HFFc6 (cell line): ENCODE measurements around the gene RTN4. TPM values are rescaled to one million over a fixed set of nuclear protein-coding genes. Genes with fewer than 3 reads are reported as not detected.

Experiments used
- DNase-seq: peaks from one replicate; pipeline ENCODE4 v3.0.0-alpha.2; 2018
- H3K27ac Mint-ChIP-seq: 2 replicates; pipeline ENCODE4 v1.8.0; 2020; ENCODE audit warnings: mild to moderate bottlenecking, mixed read lengths
- H3K27me3 Mint-ChIP-seq: 2 replicates; pipeline ENCODE4 v1.8.0; 2021; ENCODE audit warnings: mild to moderate bottlenecking, moderate library complexity, mixed read lengths; ENCODE audit not compliant: insufficient read depth
- H3K36me3 Mint-ChIP-seq: 2 replicates; pipeline ENCODE4 v1.8.0; 2021; ENCODE audit warnings: low read depth, mixed read lengths
- H3K4me1 Mint-ChIP-seq: 2 replicates; pipeline ENCODE4 v1.8.0; 2020; ENCODE audit warnings: low read depth, mixed read lengths
- H3K4me3 Mint-ChIP-seq: 2 replicates; pipeline ENCODE4 v1.8.0; 2020; ENCODE audit warnings: mild to moderate bottlenecking, moderate library complexity, mixed read lengths
- H3K9me3 Mint-ChIP-seq: 2 replicates; pipeline ENCODE4 v1.8.0; 2020; ENCODE audit warnings: mild to moderate bottlenecking, mixed read lengths
- total RNA-seq, 6 experiments: library from RNA; stranded (reverse); fragmentation: NEBNext Ultra II Directional; extraction: Animal tissue kit (Norgen Biotek cat#: 25700); gene quantifications; 2 replicates in 1 of 6; 3 replicates in 5 of 6; pipeline ENCODE4 v1.2.3, GENCODE V29; 2021
- TF ChIP-seq, protein P1 (sequence below): fragments of 200-600 bp; sonication (generic); IDR thresholded peaks from 2 replicates; pipeline ENCODE4 v1.5.0; 2021; ENCODE audit warnings: antibody characterized with exemption, mild to moderate bottlenecking

Gene RTN4
- total RNA-seq, 6 experiments from 2014 or later, result 820 to 1,001 (median 831) TPM

DNA sequence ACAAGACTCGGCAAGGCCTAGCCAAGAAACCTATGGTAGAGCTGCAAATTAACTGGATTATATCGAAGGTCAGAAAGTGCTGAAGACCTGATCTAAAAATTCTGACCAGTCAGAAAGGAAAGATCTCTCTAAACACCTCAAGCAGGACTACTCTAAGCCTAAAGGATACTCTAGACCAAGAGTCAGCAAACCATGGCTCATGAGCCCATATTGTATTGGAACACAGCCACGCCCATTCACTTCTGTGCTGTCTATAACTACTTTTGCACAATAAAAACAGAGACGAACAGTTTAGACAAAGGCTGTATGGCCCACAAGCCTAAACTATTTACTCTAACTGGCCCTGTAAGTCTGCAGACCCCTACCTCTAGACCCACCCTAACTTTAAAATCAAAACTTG, 18.7 kb downstream of the RTN4 start:
- H3K27me3 Mint-ChIP-seq, result no peaks in the 10 kb centered on the region
- H3K27ac Mint-ChIP-seq, result peak overlapping the region; percentile 17; the same call in 1 of the 2 replicates
- peaks cover 25% of the 10 kb centered on the region for H3K36me3 Mint-ChIP-seq
- H3K4me1 Mint-ChIP-seq, result peaks cover 56% of the 10 kb centered on the region
- no peak overlapping the region for H3K4me3 Mint-ChIP-seq
- H3K9me3 Mint-ChIP-seq, result no peaks in the 10 kb centered on the region
- no peak for DNase-seq
- TF ChIP-seq, protein P1, sequence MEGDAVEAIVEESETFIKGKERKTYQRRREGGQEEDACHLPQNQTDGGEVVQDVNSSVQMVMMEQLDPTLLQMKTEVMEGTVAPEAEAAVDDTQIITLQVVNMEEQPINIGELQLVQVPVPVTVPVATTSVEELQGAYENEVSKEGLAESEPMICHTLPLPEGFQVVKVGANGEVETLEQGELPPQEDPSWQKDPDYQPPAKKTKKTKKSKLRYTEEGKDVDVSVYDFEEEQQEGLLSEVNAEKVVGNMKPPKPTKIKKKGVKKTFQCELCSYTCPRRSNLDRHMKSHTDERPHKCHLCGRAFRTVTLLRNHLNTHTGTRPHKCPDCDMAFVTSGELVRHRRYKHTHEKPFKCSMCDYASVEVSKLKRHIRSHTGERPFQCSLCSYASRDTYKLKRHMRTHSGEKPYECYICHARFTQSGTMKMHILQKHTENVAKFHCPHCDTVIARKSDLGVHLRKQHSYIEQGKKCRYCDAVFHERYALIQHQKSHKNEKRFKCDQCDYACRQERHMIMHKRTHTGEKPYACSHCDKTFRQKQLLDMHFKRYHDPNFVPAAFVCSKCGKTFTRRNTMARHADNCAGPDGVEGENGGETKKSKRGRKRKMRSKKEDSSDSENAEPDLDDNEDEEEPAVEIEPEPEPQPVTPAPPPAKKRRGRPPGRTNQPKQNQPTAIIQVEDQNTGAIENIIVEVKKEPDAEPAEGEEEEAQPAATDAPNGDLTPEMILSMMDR, result no peak

DNA sequence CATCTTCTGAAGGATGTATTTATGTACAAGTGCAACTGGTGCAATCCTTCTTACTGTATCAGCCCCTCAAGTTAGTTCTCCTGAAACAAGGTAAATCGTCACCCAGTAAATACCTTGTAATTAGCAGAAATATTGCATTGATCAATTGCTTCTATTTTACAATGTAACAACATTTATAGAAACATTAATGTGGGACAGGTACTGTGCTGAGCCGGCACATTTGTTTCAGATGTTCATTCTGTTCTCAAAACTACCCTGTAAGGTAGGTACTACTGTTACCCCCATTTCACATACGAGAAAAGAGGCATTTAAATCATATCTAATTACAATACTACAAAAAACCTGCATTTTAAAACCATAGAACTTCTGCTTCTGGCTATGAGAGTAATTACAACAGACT, 19.5 kb downstream of the RTN4 start:
- no peak for DNase-seq
- peak overlapping the region; percentile 17; the same call in 1 of the 2 replicates for H3K27ac Mint-ChIP-seq
- H3K36me3 Mint-ChIP-seq, result peaks cover 22% of the 10 kb centered on the region
- TF ChIP-seq, protein P1, result no peak
- H3K27me3 Mint-ChIP-seq, result no peaks in the 10 kb centered on the region; the same call in 1 of the 2 replicates
- no peak overlapping the region; the same call in 1 of the 2 replicates for H3K4me3 Mint-ChIP-seq
- peaks cover 50% of the 10 kb centered on the region for H3K4me1 Mint-ChIP-seq
- no peaks in the 10 kb centered on the region for H3K9me3 Mint-ChIP-seq

DNA sequence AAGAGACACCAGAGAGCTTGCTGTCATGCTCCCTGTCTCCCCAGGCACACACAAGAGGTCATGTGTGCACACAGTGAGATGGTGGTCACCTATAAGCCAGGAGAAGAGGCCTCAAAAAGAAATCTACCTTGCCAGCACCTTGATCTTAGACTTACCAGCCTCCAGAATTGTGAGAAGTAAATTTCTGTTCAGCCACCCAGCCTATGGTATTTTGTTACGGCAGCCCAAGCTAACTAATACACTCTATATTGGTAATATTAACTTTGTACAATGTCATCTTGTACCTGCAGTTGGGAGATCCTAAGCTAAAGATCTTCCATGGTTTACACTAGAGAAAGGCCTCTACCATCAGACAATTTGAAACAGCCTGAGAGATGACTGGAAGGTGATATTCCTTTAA, 21.2 kb downstream of the RTN4 start:
- H3K27ac Mint-ChIP-seq, result peak overlapping the region; percentile 14
- H3K27me3 Mint-ChIP-seq, result no peaks in the 10 kb centered on the region; the same call in 1 of the 2 replicates
- peaks cover 19% of the 10 kb centered on the region for H3K36me3 Mint-ChIP-seq

DNA sequence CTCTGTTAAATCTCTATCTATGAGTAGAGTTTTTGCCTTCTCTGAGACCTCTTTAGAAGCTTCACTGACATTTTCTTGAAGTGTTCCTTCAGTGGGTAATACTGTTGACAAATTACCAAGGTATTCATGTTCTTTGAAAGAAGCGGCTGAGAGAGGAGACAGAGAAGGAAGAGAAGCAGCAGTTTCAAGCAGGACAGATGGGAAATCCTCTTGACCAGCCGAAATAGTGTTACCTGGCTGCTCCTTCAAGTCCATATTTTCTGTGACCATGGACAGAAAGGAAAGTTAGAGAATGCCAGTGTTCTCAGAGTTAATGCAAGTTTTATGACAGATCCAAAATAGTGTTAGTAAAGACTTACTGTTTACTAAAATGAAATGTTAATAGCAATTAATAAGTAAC, 23.0 kb downstream of the RTN4 start:
- no peaks in the 10 kb centered on the region; the same call in 1 of the 2 replicates for H3K27me3 Mint-ChIP-seq
- H3K4me1 Mint-ChIP-seq, result peaks cover 22% of the 10 kb centered on the region
- H3K36me3 Mint-ChIP-seq, result peaks cover 7% of the 10 kb centered on the region
- TF ChIP-seq, protein P1, result no peak
- no peak for DNase-seq
- no peak overlapping the region for H3K27ac Mint-ChIP-seq
- no peak overlapping the region for H3K4me3 Mint-ChIP-seq
- no peaks in the 10 kb centered on the region for H3K9me3 Mint-ChIP-seq

More for the DNA sequence above, 21.2 kb downstream of the RTN4 start:
- Mint-ChIP-seq H3K4me3 (no peak overlapping the region), H3K4me1 (peaks cover 34% of the 10 kb centered on the region), H3K9me3 (no peaks in the 10 kb centered on the region)
- TF ChIP-seq, protein P1, result no peak
- no peak for DNase-seq

DNA sequence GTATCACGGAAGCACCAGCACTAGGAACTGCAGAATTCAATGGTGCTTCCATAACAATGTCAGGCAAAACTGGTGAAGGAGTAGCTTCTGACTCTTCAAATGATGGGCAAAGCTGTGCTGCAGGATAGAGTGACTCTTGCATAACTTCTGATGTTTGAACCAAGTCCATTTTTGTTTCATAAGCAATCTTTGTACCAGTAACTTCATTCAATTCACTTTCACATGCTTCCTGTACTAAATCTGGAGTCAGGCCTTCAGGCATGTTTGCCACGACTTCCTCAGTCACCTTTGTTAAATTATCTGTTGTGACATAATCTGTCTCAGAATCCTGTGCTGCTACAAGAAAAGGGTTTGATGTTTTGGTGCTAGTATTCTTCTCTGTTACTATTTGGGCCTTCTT, 24.0 kb downstream of the RTN4 start:
- H3K27ac Mint-ChIP-seq, result no peak overlapping the region
- no peak overlapping the region for H3K4me3 Mint-ChIP-seq

More for the DNA sequence above, 24.0 kb downstream of the RTN4 start:
- Mint-ChIP-seq H3K4me1 (peaks cover 11% of the 10 kb centered on the region), H3K36me3 (peaks cover under 1% of the 10 kb centered on the region; the same call in 1 of the 2 replicates), H3K27me3 (no peaks in the 10 kb centered on the region; the same call in 1 of the 2 replicates), H3K9me3 (no peaks in the 10 kb centered on the region)
- DNase-seq, result no peak
- TF ChIP-seq, protein P1, result no peak
